Measurements from ENCODE around the gene CNTN5.
"Not testable (repeated sequence)": the region's sequence is repeated elsewhere in the genome, so short reads cannot be mapped to it uniquely, and the experiment has no call there.

The CNTN5 gene

DNA sequence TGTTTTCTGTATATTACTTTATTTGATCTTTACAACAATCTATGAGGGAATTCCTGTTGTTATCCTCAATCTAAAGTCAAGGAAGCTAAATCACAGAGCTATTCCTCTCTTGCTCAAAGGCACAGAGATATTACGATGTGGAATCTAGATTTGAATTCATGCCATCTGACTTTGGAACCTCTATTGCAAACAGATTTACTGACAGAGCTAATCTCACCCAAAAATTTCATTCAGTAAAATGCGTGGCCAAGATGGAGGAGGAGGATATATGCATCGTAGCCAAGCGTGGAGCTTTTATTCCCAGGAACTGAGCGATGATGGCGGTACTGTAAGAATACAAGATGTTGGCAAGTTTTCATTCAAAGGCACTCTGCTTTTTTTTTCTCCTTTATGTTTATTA is 791.8 kb downstream of the CNTN5 start:
- DNase-seq = no peak

DNA sequence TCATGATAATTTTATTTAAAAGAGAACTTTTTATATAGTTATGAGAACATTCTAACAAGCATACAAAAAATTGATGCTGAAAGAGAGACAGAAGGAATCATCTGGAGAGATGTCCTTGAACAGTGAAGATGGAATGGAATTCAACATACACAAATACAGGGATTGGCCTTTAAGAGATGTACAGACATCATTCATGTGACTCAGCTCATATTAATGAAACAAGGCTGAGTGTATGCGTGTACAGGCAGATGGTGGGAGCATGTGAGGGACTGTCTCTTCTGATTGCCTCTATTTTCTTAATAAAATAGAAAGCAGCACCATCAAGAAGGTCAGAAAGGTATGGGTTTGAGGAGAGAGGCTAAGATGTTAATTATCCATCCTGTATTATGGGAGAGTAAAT is 793.3 kb downstream of the CNTN5 start:
- no peak for DNase-seq

DNA sequence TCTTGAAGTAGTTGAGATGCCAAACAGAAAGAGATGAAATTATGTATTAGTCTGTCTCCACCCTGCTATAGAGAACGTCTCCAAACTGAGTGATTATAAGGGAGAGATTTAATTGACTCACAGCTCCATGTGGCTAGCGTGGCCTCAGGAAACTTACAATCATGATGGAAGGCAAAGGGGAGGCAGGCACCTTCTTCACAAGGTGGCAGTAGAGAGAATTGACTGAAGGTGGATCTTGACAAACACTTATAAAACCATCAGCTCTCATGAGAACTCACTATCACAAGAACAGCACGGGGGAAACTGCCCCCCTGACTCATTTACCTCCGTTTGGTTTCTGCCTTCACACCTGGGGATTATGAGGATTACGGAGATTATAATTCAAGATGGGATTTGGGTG is 794.0 kb downstream of the CNTN5 start:
- DNase-seq = no peak

DNA sequence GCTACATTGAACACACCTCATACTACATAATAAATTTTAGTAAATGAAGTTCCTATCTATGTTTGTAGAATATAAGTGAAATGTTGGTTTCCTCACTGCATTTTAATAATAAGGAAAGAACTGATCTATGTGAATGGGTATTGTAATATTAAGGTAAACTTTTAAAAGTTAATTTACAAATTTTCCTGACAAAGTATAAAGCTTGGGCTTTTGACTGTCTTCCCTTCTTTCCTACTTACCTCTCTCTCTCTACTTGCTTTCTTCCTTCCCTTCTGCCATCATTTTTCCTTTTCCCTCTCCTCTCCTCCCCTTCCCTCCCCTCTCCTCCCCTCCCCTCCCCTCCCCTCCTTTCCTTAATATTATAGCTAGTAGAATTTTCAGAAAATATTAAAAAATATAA is 798.2 kb downstream of the CNTN5 start:
- DNase-seq = no peak

DNA sequence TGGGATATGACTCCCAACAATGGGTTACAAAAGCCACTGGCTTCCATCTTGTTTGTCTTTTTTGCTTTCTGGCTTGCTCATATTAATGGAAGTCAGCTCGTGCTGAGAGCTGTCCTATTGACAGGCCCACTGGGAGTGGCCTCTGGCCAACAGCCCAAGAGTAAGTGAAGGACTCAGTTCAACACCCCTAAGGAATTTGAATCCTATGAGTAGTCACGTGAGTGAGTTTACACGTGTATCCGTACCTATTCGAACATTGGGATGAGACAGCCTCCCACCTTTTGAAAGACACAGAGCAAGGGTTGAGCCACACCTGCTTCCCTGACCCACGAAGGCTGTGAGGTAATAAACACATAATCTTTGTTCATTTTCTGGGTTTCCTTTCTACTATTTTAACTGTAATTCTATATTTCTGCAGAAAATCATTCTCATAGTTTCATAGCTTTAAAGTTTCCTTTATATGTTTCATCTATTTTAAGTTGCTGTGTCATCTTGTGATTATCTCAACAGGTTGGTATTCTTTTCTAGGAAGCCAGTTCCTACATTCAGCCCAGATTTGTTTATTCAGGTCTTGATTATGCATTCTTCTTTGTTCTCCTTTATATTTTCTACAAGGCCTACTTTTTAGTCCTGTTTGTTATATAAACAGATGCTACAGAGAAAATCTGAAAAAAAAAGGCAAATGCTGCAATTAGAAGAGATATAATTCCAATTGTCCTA is 802.3 kb downstream of the CNTN5 start:
- DNase-seq = no peak

DNA sequence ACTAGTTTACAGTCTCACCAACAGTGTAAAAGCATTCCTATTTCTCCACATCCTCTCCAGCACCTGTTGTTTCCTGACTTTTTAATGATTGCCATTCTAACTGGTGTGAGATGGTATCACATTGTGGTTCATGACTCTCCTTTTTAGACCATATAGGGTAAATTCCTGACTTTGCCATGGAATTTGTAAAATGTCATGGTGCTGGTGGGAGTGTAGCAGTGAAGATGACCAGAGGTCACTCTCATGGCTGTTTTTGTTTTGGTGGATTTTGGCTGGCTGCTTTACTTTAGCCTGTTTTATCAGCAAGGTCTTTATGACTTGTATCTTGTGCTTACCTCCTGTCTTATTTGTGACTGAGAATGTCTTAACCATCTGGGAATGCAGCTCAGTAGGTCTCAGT is 816.0 kb downstream of the CNTN5 start:
- not testable (repeated sequence) for DNase-seq

DNA sequence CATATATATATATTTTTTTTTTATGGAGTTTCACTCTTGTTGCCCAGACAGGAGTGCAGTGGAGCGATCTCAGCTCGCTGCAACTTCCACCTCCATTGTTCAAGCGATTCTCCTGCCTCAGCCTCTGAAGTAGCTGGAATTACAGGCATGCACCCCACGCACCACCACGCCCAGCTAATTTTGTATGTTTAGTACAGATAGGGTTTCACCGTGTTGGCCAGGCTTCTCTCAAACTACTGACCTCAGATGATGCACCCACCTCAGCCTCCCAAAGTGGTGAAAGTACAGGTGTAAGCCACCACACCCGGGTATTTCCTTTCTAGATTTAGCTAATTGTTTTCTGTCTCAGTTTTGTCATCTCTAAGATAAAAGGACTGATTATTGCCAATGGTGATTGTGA is 821.1 kb downstream of the CNTN5 start:
- DNase-seq = no peak

DNA sequence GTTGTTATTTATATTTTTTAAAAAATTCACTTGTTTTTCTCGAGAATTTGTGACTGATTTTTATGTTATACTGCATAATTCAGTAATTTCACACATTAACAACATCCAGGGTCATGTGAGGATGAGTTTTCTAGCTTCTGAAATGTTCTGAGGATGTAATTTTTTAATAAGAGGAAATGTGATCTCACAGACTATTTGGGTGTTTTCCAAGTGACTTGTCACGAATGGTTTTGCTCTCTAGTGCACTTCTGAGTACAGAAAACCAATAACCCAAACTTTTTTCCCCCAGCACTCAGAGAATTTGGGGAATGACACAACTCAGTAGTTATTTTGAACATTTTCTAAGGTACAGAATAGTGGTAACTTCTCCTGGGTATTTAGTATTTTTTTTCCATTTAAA is 845.2 kb downstream of the CNTN5 start:
- no peak for DNase-seq

DNA sequence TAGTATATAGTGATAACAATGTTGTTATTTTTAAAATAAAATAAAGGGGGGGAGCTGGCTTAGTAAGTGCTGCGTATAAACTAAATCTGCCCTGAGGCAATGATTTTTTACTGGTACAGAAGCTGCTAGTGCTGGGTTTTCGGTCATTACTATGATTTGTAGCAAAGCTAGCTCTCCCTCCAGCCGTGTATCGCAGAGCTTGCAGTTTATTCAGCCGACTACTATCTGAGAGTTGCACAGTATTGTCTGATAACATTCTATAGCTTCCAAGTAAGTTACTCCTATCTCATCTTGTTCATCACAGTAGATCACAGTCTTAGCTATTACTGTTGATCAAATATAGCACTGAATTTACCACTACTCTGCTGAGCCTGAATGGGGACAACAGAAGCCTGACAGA is 860.9 kb downstream of the CNTN5 start:
- no peak for DNase-seq

DNA sequence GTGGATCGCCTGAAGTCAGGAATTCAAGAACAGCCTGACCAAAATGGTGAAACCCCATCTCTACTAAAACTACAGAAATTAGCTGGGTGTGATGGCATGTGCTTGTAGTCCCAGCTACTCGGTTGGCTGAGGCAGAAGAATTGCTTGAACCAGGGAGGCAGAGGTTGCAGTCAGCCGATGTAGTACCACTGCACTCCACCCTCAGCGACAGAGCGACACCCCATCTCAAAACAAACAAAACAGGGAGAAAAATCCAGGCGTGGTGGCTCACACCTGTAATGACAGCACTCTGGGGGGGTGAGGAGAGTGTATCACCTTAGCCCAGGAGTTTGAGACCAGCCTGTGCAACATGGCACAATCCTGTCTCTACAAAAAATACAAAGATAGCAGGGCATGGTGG is 864.0 kb downstream of the CNTN5 start:
- DNase-seq = no peak

DNA sequence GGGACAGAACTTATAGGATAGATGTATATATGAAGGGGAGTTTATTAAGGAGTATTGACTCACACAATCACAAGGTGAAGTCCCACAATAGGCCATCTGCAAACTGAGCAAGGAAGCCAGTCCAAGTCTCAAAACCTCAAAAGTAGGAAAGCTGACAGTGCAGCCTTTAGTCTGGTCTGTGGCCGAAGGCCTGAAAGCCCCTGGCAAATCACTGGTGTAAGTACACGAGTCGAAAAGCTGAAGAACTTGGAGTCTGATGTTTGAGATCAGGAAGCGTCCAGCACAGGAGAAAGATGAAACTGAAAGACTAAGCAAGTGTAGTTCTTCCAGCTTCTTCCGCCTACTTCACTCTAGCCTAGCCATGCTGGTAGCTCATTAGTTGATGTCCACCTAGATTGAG is 866.7 kb downstream of the CNTN5 start:
- DNase-seq = no peak

DNA sequence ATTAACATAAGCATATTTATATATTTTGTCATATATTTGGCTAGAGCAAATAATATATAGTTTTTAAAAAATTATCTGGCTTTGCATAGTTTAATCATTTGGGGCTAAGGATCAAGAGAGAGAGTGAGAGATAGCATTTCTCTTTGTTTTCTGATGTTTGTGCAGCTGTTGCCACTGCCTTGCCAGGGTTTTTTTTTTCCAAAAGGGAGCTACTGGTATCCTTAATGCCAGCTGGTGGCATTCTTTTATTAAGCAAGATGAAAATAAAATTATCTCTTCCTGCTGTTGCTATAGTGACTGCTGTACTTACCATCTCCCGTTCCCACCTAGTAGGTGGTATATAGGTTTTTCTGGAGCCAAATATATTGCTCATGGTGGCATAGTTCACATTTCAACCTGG is 873.1 kb downstream of the CNTN5 start:
- no peak for DNase-seq

DNA sequence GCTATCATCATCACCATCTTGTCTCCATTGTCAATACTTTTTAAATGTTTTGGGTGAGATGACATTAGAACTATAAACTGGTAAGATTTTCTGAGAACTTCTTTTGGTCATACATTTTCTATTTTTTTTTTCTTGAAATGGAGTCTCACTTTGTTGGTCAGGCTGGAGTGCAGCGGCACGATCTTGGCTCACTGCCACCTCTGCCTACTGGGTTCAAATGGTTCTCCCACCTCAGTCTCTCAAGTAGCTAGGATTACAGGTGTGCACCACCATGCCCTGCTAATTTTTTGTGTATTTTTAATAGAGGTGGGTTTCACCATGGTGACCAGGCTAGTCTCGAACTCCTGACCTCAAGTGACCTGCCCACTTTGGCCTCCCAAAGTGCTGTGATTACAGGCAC is 880.4 kb downstream of the CNTN5 start:
- DNase-seq = no peak

DNA sequence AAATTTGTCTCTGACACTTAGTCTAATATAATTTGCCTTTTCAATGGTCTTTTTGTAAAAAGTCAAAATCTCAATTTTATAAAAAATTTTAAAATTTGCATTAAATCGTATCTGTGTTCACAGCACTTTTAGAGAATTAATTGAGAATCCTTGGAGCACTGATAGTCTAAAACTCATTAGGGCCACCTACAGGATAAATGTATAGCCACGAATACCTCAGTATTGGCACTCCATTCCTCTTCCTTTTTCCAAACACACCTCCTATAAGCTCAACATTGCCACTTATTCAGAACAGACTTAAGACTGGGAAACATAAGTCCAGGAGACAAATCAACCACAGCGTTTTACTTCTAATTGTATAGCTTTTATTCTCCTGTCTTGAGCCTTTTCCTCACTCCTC is 890.4 kb downstream of the CNTN5 start:
- DNase-seq = no peak

DNA sequence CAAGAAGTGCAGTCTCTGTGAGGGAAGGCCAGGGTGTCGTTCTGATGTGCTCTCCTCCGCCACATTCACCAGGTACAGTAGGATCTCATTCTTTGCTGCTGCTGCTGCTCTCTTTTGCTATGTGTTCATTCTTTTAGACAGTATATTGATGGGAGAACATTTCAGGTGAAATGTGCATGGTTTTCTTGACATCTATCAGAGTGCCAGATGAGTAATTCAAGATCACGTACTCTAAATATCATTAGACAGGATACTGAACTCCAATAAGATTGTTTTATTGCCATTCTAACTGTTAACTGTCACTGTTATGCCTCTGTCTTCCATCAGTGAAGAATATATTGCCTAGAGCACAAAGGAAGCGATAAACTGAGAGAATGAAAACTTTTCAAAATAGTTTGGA is 895.3 kb downstream of the CNTN5 start:
- no peak for DNase-seq

DNA sequence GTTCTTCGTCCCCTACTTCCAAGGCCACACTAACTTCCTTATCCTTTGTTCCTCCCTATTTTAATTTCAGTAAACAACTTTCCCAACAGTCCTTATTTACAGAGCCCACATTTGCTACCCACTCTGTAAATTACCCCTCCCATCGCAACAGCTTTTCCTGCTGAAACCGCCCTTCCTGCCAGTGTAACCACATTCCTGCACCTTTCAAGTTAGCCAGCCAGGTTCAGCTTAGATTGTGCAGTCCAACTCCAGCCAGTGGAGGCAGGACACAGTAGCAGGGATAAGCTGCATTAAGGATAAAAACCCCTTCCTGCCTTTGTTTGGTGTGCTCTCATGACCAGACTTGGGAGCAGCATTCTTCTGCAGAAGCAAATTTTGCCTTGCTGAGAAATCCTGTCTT is 898.0 kb downstream of the CNTN5 start:
- DNase-seq = no peak

DNA sequence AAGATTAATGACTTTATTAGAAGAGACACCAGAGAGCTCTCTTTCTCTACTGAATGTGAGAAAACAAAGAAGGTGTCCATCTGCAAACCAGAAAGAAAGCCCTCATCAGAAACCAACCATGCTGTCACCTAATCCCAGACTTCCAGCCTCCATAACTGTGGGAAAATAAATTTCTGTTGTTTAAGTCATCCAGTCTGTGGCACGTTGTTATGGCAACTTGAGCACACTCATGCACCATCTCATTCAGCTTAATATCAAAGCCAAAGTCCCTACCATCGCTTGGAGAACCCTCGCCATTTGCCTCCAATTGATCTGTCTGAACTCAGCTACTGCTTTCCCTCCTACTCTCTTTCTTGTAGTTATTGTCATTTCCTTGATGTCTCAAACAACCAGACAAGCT is 900.2 kb downstream of the CNTN5 start:
- DNase-seq = no peak

DNA sequence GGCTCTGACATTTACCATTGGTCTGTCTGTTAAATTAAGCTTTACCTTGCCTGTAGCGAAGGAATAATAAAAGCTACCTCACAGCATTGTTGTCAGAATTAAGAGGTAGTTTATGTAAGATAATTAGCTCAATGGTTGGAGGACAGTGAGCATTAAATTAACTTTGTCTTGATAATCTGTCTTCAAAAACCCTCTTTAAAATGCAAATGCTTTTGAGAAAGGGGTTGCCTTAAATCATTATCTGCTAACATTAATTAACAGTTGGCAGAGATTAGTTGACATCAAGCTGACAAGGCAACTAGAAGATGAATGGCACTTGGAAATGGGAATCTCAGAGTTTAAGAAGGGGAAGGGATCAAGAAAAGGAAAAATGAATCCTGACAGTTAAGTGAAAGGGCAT is 905.2 kb downstream of the CNTN5 start:
- DNase-seq = no peak

DNA sequence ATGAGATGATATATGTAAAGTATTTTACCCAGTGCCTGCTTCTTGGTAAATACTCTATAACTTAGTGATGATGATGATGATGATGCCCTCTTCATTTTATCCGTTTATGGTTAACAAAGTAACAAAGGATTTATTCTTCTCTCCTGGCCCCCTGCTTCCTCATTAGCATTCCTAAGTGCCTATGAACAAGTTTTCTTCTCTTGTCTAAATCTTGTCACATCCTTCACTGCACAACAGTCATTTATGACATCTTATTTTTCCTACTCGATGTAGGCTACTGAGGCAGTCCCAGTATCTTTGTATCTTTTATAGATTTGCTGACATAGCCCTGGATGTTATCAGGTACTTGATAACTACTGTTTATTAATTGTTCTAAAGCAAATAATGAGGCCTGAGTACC is 911.9 kb downstream of the CNTN5 start:
- no peak for DNase-seq

DNA sequence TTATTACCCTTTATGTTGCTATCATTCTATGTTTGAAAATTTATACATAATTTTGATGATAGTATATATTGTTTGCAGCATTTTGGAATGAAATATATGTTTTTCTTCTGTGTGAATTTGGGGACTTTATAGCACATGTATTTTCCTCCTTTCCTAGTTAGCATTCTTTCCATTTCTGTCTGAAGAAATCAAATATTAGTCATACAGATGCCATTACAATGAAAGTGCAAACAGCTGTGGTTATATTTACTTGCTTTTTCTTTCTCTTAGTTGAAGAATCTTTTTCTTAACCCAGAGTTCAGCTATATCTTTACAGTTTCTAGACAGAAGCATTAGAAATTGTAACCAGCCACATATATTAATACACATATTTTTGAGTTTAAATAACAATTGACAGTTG is 913.3 kb downstream of the CNTN5 start:
- DNase-seq = no peak

DNA sequence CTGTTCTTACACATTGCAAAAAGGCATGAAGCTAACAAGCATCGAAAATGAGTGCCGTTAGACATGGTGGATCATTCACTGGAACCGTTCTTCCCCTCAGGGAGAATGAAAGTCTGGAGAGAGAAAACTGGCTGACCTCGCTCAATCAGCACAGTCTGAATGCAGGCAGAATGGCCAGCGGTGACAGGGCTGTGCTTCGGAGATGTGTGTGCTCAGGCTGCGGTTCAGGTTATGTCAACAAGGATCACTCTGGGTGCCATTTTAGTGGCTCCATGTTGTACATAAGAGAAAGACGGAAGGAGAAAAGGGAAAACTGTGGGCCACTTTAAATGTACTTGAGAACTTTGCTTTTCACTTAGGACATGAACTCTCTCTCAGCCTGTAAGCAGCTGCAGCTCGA is 916.6 kb downstream of the CNTN5 start:
- no peak for DNase-seq

DNA sequence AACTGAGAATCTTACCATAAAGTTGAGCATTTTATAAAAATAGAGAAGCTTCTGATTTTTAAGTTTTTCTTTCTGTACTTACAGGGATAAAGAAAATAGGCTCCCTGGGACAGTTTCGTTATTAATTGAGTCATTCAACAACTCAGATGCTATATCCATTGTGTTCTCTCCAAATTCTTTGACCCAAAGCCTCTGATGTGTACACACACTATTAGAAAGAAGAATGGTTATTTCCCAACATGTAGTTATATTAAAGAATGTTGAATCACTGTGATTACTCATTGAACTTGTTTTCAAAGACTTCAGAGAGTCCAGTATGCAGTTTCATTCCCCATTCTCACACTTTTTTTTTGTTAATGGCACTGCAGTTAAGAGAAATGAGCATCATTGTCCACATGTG is 932.1 kb downstream of the CNTN5 start:
- DNase-seq = no peak

DNA sequence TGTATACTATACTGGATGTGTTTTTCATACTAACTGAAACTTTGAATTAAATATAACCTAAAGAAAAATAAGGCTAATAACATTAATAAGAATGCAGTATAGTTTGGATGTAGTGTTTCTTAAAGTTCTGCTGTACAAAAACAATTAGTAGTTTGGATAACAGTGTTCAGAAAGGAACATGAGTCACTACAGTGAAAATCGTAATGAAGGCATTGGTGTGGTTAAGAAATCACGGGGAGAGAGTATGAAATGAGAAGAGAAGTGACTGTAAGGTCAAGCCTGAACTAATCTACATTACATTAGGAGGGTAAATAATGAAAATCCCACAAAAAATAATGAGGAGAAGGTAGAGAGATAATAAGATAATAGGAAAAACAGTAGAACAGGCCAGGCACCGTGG is 939.8 kb downstream of the CNTN5 start:
- no peak for DNase-seq

DNA sequence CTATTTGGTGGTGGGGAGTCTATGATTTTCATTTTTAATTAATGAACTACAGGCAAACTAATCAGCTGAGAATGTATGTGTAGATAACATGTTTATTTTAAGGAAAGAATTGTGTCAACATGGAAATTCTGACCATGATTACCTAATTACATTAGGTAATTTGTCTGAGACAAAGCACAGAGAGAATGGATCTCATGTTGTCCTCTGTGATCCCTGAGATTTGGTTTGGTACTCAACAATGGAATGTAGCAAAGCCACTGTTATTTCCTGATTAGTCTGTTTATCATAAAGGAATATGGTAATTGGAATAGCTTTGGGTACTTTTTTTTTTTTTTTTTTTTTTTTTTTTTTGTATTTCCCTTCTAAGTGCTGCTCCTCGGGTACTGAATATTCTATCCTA is 947.6 kb downstream of the CNTN5 start:
- no peak for DNase-seq

DNA sequence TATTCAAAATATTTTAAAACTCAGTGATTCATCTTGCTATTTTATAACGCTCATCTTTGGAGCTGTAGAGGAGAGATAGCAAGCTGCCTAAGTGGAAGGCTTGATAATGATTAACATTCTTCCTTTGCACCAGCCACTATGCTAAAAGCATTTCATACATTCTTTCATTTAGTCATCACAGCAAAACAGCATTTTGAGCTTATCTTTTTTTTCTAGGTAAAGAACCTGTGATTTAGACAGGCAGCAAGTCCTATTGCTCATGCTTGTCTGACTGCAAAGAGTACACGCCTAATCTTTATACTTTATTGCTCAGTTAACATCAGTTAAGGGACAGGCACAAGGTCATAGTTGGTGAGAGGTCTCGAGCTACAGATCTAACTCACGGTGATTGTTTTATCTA is 953.2 kb downstream of the CNTN5 start:
- no peak for DNase-seq

DNA sequence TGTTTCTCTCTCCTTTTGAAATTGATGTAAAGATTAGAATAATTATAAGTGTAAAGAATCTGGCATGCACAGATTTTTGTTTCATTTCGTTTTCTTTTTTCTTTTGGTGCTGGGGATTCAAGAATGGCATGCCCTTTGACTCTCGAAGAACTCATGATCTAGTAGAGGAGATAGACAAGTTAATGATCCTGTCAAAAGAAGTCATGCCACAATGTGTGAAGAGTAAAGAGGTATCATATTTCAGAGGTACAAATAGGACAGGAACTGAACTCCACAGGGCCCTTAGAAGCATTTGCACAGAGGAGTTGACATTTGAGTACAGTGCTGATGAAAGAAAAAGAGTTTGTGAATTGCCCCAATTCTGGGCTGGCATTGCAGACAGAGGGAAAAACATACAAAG is 958.3 kb downstream of the CNTN5 start:
- DNase-seq = no peak
